Measurements from ENCODE around the gene CCDC81.

- no peak for TF ChIP-seq POLR2AphosphoS5 (IDR thresholded peaks at IDR 0.05)
- TF ChIP-seq, protein P1, sequence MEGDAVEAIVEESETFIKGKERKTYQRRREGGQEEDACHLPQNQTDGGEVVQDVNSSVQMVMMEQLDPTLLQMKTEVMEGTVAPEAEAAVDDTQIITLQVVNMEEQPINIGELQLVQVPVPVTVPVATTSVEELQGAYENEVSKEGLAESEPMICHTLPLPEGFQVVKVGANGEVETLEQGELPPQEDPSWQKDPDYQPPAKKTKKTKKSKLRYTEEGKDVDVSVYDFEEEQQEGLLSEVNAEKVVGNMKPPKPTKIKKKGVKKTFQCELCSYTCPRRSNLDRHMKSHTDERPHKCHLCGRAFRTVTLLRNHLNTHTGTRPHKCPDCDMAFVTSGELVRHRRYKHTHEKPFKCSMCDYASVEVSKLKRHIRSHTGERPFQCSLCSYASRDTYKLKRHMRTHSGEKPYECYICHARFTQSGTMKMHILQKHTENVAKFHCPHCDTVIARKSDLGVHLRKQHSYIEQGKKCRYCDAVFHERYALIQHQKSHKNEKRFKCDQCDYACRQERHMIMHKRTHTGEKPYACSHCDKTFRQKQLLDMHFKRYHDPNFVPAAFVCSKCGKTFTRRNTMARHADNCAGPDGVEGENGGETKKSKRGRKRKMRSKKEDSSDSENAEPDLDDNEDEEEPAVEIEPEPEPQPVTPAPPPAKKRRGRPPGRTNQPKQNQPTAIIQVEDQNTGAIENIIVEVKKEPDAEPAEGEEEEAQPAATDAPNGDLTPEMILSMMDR (IDR thresholded peaks at IDR 0.05): no peak
- no peak for TF ChIP-seq POLR2A (IDR thresholded peaks at IDR 0.05; ENCODE audit: low read depth)
Measured at GRCh38 chr11:86435711-86436110, 61.0 kb downstream of the CCDC81 start.

Data from esophagus muscularis mucosa (tissue), 3 donors.